GM18951 (cell line): ENCODE data around the gene FAM120AOS.
"Not testable (repeated sequence)": the region's sequence is repeated elsewhere in the genome, so short reads cannot be mapped to it uniquely, and the experiment has no call there.

Experiments used
- POLR2A ChIP-seq: IDR thresholded peaks from 4 replicates; pipeline ENCODE4 v1.6.1; 2011; ENCODE audit warnings: mild to moderate bottlenecking; ENCODE audit not compliant: insufficient read length, insufficient read depth; ENCODE audit errors: extremely low read depth
- in situ Hi-C: fragments of 300-500 bp; cut with MboI; formaldehyde crosslinking; loops from one replicate; pipeline ENCODE4 v1.12.0; 2022; ENCODE audit warnings: low sequenced_read_pairs, mixed read lengths, inconsistent platforms; ENCODE audit not compliant: unreplicated experiment

FAM120AOS gene

GRCh38 chr9:93446073-93446472 lies 7.3 kb downstream of the FAM120AOS start:
- in situ Hi-C loops, result no loop called here
- TF ChIP-seq POLR2A, result no peak

GRCh38 chr9:93440896-93441580 lies 12.3 kb downstream of the FAM120AOS start:
- TF ChIP-seq POLR2A, result no peak
- in situ Hi-C loops, result no loop called here

GRCh38 chr9:93439301-93439700 lies 14.1 kb downstream of the FAM120AOS start:
- in situ Hi-C loops, result not testable (repeated sequence)

GRCh38 chr9:93437996-93438395 lies 15.4 kb downstream of the FAM120AOS start:
- no peak for TF ChIP-seq POLR2A
- in situ Hi-C loops, result no loop called here

GRCh38 chr9:93436655-93437407 lies 16.6 kb downstream of the FAM120AOS start:
- no peak for TF ChIP-seq POLR2A
- in situ Hi-C loops, result no loop called here

- no peak for TF ChIP-seq POLR2A
- in situ Hi-C loops, result no loop called here
These were observed 17.2 kb downstream of the FAM120AOS start for GRCh38 chr9:93436218-93436617.

GRCh38 chr9:93435386-93435785 lies 18.0 kb downstream of the FAM120AOS start:
- in situ Hi-C loops, result no loop called here

GRCh38 chr9:93434056-93434455 lies 19.3 kb downstream of the FAM120AOS start:
- in situ Hi-C loops, result no loop called here
- no peak for TF ChIP-seq POLR2A

More at GRCh38 chr9:93435386-93435785, 18.0 kb downstream of the FAM120AOS start:
- TF ChIP-seq POLR2A, result no peak

GRCh38 chr9:93432964-93433363 lies 20.4 kb downstream of the FAM120AOS start:
- TF ChIP-seq POLR2A, result no peak
- in situ Hi-C loops, result no loop called here

- TF ChIP-seq POLR2A, result no peak
- in situ Hi-C loops, result no loop called here
These were observed 21.8 kb downstream of the FAM120AOS start for GRCh38 chr9:93431539-93432105.

GRCh38 chr9:93427655-93428379 lies 25.6 kb downstream of the FAM120AOS start:
- in situ Hi-C loops, result no loop called here
- no peak for TF ChIP-seq POLR2A

- in situ Hi-C loops, result no loop called here
- no peak for TF ChIP-seq POLR2A
These were observed 30.3 kb downstream of the FAM120AOS start for GRCh38 chr9:93422977-93423616.

- in situ Hi-C loops, result no loop called here
- TF ChIP-seq POLR2A, result no peak
These were observed 34.4 kb downstream of the FAM120AOS start for GRCh38 chr9:93419023-93419422.
